NCI-H2196 (cell line): Measurements from ENCODE around the gene VPS13D.
A peak's percentile ranks its signal among the peaks of the same experiment; 100 is the strongest.

Experiments used
- DNase-seq: peaks from one replicate; lab custom pipeline; 2025; ENCODE audit not compliant: unreplicated experiment; lab: John Stamatoyannopoulos, UW

The VPS13D gene

DNA sequence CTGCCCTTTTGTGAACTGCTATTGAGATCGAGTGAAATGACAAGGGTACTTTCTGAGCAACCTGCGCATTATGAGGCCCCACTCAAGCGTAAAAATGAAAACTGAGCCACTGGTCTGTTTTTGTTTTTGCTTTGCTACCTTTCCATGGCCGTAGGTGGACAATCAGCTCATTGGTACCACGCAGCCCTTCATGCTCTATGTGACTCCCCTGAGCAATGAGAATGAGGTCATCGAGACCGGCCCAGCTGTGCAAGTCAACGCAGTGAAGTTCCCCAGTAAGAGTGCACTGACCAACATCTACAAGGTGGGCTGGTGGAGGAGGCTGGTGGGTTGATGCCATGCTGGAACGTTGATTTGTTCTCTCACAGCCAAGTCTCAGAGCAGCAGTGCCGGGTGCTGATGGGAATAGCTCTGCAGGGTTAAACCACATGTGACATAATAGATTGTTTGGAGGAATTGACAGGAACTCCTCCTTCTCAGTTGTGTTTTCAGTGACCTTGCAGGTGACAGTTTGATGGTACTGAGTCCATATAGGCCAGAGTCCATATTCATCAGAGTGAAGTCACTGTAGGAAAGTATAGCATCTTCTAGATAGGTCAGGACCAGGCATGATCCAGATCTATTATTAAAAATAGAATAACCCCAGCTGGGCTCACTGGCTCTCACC, 170.3 kb downstream of the VPS13D start:
- no peak for DNase-seq

DNA sequence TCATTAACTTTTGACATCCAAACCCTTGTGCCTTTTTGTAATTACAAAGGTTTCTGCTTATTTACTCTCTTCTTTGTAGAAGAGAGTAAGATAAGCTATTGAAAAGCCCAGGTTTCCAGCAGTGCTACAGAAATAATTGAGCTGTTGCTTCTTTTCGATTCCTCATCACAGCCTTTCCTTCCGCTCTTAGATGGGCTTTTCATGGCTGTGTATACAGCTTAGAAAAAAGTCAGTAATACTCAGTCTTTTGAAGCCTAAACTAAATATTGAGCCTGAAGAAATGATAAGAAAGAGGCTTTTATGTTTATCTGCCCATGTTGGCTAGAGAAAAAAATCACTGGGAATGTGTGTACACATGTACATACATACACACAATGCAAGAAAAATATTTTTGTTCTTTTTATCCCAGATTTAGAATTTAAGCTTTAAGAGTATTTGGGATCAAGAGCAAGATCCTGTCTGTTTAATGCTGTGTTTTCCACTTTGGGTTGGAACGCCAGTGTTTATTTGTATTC, 172.4 kb downstream of the VPS13D start:
- no peak for DNase-seq

- DNase-seq = no peak
Measured at GRCh38 chr1:12402842-12403241, 173.0 kb downstream of the VPS13D start.

GRCh38 chr1:12404918-12405317, 175.1 kb downstream of the VPS13D start:
- DNase-seq = no peak

GRCh38 chr1:12405325-12406210, 175.7 kb downstream of the VPS13D start:
- DNase-seq = peak; percentile 16

DNA sequence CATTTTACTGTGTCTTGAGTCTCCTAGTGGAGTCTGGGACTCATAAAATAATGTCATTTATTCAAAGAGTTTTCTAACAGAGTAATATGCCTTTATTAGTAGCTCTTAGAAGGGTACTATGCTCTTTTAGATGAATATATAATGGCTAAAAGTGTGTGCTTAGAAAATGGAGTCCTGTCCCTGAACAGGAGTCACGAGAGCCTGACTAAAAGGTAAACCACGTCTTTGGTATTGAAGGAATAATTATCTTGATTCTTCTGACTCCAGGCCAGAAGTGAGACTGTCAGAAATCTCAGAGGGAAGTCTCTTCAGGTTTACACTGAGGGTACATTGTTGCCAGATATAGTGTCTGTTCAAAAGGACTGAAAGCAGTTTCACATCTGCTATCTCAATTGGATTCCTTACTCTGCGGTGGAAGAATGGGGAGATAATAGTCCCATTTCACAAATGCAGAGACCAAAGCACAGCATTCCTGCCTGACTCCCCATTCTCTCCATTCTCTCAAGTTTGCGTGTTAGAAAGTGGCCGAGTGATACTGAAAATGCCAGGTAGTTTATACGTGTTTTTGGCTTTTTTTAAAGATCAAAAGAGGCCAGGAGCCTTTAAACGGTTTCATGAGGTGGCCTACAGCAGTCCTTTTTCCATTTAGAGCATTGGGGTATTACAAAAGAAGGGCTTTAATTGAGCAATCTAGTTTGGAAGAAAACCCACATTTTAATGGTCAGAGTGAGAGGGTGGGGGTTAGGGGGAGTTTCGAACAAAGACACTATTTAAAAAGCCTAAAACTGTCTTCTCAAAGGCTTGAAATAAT, 176.6 kb downstream of the VPS13D start:
- no peak for DNase-seq

GRCh38 chr1:12407050-12407961, 177.5 kb downstream of the VPS13D start:
- peak; percentile 4 for DNase-seq

GRCh38 chr1:12407962-12408454, 178.2 kb downstream of the VPS13D start:
- DNase-seq = no peak

- no peak for DNase-seq
Measured at GRCh38 chr1:12408662-12409061, 178.8 kb downstream of the VPS13D start.

DNA sequence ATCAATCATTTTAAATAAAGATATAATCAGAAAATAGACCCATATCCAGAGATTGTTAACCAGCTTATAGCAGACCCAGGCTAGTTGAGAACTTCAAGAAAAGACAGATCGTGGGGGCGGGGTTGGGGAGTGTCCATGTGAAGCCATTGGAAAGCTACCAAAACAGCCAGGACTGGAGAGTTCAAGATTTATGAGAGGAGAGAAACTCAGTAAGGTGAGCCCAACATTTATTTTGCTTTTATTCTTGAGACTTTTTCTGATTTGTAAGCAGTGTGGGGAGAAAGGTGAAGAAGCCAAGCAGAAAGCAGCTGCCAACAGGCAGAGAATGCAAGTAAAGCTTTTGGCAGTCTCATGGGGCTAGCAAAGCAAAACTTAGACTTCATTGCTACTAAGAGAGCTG, 179.9 kb downstream of the VPS13D start:
- no peak for DNase-seq

DNA sequence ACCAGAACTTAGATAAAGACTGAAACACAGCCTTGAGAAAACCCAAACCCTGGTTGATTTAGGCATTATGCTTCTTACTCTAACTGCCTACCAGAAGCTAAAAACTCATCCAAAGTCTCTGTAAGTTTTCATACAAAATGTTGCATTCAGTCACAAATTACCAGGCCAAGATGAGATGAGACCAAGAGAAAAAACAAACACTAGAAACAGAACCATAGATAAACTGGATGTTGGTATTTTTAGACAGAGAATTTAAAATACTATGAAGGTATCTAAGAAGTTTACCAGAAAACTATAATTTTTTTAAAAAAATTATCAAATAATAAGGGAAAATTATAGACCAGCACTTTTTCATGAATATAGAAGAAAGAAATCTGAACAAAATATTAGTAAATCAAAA, 180.5 kb downstream of the VPS13D start:
- no peak for DNase-seq

DNA sequence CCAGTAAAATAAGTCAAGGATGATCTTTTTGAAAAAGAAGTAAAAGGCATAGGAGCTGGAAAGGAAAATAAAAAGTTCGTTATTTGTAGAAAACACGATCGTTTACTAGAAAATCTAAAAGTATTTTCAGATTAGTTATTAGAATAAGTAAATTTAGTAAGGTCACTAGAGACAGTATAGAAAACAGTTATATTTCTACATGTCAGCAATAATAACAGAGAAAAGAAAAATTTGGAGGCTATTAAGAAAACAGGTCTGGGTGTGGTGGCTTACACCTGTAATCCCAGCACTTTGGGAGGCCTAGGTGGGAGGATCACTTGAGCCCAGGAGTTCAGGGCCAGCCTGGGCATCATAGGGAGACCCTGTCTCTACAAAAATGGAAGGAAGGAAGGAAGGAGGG, 181.3 kb downstream of the VPS13D start:
- DNase-seq = no peak

DNA sequence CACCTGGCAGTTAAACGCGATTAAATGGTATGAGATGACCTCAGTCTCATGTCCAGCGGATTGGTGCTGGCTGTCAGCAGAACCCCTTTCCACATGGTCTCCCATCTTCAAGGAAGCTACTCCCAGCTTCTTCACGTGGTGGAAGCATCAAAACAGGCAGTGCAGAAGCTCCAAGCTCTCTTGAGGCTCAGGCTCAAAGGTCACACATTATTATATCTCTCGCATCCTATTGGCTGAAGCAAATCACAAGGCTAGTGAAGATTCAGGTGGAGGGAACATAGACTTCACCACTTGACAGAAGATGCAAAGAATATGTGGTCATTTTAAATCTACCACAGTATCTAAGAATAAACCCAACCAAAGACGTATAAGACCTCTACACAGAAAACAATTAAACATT, 181.9 kb downstream of the VPS13D start:
- DNase-seq = no peak

DNA sequence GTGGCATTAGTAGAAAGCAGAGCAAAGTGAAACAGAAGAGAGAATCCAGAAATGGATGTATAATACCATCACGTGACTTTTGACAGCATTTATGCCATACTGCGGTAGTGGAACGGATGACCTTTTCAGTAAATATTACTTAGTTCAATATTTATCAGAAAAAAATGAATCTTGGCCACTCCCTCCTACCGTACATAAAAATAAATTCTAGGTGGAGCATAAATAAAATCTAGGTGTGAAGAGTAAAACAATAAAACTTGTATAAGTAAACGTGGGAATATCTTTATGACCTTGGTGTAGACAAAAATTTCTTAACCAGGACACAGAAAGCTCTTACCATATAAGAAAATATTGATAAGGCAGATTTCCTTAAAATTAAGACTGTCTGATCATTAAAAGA, 182.6 kb downstream of the VPS13D start:
- DNase-seq = no peak

- DNase-seq = no peak
Measured at GRCh38 chr1:12413664-12414410, 184.0 kb downstream of the VPS13D start.

DNA sequence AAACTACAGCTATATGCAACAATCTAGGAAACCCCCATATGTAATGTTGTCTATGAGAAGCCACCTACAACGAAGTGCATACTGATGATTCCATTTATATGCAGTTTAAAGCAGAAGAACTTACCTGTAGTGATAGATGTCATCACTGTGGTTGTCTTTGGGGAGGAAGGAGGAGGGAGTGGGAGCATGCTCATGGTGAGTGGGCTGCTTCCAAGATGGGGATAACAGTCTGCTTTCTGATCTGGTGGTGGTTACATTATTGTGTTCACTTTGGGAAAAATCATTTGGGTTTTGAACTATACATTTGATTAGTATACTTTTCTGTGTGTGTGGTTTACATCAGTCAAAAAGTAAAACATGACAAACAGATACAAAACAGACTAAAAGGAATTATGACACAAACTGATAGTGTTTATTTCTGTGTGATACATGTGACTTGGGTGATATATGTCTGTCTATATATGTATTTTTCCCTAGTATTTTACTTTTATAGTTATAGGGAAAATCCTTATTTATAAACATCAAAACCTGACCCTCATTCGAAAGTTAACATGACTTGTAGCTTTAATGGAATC, 184.7 kb downstream of the VPS13D start:
- no peak for DNase-seq

- DNase-seq = no peak
Measured at GRCh38 chr1:12415038-12415466, 185.2 kb downstream of the VPS13D start.

GRCh38 chr1:12416101-12416500, 186.3 kb downstream of the VPS13D start:
- DNase-seq = no peak

DNA sequence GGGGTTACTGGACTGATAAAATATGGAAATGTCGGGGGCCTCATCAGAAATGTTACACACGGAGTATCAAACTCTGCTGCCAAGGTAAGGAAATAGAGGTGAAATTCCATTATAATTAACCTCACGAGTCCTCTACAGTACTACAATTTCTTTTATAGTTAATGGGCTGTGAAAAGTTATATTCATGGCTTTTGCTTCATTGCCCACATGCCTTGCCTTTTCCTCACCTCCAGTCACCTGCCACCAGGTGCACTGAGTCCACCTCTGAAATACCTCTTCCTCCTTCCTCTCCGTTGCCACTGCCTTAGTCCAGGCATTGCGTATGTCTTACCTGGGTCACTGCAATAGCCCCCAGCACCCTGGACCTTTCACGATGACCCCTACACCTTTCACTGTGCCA, 186.9 kb downstream of the VPS13D start:
- DNase-seq = no peak
